22Rv1 (cell line): ENCODE measurements around the gene COQ2.

Experiments
- CTCF ChIP-seq: fragments of 450-650 bp; IDR thresholded peaks from 2 replicates; pipeline ENCODE4 v1.5.1; 2017; ENCODE audit warnings: mild to moderate bottlenecking
- ZFX ChIP-seq: fragments of 450-650 bp; IDR thresholded peaks from 2 replicates; pipeline ENCODE4 v1.6.1; 2017; ENCODE audit warnings: antibody characterized with exemption, borderline replicate concordance

DNA sequence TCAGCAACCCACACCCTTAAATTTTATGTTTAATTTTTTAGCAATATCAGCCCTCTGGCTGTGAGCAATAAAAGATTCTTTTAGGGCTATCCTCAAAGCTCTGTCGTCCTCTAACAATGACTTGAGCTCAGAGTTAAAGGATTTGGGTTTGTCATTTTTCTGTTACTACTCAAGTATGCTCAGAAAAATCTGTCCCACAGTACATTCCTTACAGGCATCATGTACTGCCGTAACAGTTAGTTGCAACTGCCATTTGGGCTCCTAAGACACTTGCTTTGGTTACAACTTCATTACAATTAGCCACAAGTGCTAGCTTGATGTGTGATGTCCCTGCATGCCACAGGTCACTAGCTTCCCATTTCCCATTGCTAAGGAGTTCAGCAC lies 33.2 kb downstream of the COQ2 start:
- TF ChIP-seq ZFX: no peak
- TF ChIP-seq CTCF: no peak
